ENCODE data around the gene NAV3. TPM values are rescaled to one million over a fixed set of nuclear protein-coding genes. Genes with fewer than 3 reads are reported as not detected.

NAV3 gene
- total and polyA plus RNA-seq, 4 donors = 0.22 to 1.7 (median 0.71) TPM

DNA sequence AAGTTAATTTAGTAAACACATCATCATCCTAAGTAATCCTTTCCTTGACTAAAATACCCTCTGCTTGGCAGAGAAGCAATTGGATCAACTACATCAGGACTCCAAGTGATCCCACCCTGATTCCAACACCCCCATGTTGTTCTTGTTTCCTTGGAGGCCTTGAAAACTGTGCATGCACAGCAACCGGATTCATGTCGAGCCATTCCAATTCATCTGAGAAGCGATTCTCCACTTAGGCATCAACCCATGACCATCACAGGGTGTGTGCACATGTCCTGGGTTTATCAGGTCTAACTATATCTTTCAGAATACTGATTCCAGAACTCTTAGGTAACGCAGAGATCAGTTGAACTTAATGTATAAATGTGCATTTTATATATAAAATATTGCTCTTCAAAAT lies 163.0 kb downstream of the NAV3 start:
- H3K36me3 ChIP-seq (ENCODE audit: control insufficient read depth in 4 of 4, insufficient read depth in 3 of 4, low read depth in 1 of 4, low read length in 3 of 4) = no peaks in the 10 kb centered on the region
- DNase-seq (ENCODE audit: low spot score) = no peak
- no peaks in the 10 kb centered on the region for H3K4me1 ChIP-seq (ENCODE audit: control insufficient read depth in 4 of 4, insufficient read depth in 4 of 4, low read length in 3 of 4)
- no peak overlapping the region for H3K4me3 ChIP-seq (ENCODE audit: low read depth in 1 of 3, low read length in 3 of 3)
- no peak overlapping the region for H3K9ac ChIP-seq (ENCODE audit: low read depth in 1 of 2, low read length in 2 of 2)
- H3K27me3 ChIP-seq (ENCODE audit: control insufficient read depth in 4 of 4, insufficient read depth in 4 of 4, low read length in 3 of 4) = no peaks in the 10 kb centered on the region
- no peak overlapping the region for H3K27ac ChIP-seq (ENCODE audit: low read depth in 1 of 2, low read length in 2 of 2)
- TF ChIP-seq EGR1 (IDR thresholded peaks at IDR 0.05; ENCODE audit: low read depth in 2 of 2) = no peak
- TF ChIP-seq, protein P1, sequence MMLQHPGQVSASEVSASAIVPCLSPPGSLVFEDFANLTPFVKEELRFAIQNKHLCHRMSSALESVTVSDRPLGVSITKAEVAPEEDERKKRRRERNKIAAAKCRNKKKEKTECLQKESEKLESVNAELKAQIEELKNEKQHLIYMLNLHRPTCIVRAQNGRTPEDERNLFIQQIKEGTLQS (IDR thresholded peaks at IDR 0.05) = no peak
- no peak for TF ChIP-seq TAF1 (conservative IDR thresholded peaks at IDR 0.05)
- TF ChIP-seq JUND (IDR thresholded peaks at IDR 0.05) = no peak
- TF ChIP-seq SP1 (IDR thresholded peaks at IDR 0.05) = no peak
- TF ChIP-seq, protein P2, sequence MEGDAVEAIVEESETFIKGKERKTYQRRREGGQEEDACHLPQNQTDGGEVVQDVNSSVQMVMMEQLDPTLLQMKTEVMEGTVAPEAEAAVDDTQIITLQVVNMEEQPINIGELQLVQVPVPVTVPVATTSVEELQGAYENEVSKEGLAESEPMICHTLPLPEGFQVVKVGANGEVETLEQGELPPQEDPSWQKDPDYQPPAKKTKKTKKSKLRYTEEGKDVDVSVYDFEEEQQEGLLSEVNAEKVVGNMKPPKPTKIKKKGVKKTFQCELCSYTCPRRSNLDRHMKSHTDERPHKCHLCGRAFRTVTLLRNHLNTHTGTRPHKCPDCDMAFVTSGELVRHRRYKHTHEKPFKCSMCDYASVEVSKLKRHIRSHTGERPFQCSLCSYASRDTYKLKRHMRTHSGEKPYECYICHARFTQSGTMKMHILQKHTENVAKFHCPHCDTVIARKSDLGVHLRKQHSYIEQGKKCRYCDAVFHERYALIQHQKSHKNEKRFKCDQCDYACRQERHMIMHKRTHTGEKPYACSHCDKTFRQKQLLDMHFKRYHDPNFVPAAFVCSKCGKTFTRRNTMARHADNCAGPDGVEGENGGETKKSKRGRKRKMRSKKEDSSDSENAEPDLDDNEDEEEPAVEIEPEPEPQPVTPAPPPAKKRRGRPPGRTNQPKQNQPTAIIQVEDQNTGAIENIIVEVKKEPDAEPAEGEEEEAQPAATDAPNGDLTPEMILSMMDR (IDR thresholded peaks at IDR 0.05; ENCODE audit: low read depth, low read length, missing input control) = no peak
- no peaks in the 10 kb centered on the region for H3K9me3 ChIP-seq (ENCODE audit: control insufficient read depth in 4 of 4, low read length in 3 of 4)
- WGBS = 60% methylated on average over 4 of the region's 4 CpGs

DNA sequence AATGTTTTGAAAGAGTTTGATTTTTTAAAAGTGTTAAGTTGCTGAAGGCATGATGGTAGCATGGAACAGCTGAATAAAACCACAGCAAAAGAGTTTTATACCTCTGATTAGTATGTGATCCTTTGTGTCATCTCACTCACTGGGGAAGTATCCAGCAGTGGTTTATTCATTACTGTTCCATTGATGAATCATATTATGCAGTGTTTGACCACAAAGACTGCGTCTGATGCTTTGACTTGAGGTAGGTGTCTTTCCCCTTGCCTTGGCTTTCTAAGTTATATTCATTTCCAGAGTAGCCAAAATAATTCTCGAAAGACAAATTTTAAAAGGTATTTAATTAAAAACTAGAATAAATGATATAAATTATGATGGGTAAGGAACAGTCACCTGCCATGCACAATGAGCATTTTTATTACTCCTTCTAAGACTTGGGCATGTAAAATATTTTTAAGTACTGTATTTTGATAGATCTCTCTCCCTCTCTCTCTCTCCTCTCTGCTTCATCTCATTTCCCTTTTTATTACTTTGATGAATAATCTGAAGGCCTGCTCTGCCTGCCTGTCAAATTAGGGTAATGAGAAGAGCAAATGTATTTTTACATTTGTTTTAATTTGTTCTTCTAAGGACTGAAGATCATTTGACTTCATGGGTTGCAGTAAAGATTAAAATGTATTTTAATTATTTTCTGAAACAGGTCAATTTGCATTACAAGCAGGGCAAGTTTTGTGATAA lies 164.9 kb downstream of the NAV3 start:
- no peaks in the 10 kb centered on the region for H3K36me3 ChIP-seq (ENCODE audit: control insufficient read depth in 4 of 4, insufficient read depth in 3 of 4, low read depth in 1 of 4, low read length in 3 of 4)
- WGBS = 69% methylated on average over 2 of the region's 2 CpGs
- no peak overlapping the region for H3K4me3 ChIP-seq (ENCODE audit: low read depth in 1 of 3, low read length in 3 of 3)
- H3K9me3 ChIP-seq (ENCODE audit: control insufficient read depth in 4 of 4, low read length in 3 of 4) = no peaks in the 10 kb centered on the region
- no peak overlapping the region for H3K9ac ChIP-seq (ENCODE audit: low read depth in 1 of 2, low read length in 2 of 2)
- no peaks in the 10 kb centered on the region for H3K4me1 ChIP-seq (ENCODE audit: control insufficient read depth in 4 of 4, insufficient read depth in 4 of 4, low read length in 3 of 4)
- no peak for DNase-seq (ENCODE audit: low spot score)
- no peak overlapping the region for H3K27ac ChIP-seq (ENCODE audit: low read depth in 1 of 2, low read length in 2 of 2)
- TF ChIP-seq, protein P3, sequence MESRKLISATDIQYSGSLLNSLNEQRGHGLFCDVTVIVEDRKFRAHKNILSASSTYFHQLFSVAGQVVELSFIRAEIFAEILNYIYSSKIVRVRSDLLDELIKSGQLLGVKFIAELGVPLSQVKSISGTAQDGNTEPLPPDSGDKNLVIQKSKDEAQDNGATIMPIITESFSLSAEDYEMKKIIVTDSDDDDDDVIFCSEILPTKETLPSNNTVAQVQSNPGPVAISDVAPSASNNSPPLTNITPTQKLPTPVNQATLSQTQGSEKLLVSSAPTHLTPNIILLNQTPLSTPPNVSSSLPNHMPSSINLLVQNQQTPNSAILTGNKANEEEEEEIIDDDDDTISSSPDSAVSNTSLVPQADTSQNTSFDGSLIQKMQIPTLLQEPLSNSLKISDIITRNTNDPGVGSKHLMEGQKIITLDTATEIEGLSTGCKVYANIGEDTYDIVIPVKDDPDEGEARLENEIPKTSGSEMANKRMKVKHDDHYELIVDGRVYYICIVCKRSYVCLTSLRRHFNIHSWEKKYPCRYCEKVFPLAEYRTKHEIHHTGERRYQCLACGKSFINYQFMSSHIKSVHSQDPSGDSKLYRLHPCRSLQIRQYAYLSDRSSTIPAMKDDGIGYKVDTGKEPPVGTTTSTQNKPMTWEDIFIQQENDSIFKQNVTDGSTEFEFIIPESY (IDR thresholded peaks at IDR 0.05) = no peak
- TF ChIP-seq, protein P4, sequence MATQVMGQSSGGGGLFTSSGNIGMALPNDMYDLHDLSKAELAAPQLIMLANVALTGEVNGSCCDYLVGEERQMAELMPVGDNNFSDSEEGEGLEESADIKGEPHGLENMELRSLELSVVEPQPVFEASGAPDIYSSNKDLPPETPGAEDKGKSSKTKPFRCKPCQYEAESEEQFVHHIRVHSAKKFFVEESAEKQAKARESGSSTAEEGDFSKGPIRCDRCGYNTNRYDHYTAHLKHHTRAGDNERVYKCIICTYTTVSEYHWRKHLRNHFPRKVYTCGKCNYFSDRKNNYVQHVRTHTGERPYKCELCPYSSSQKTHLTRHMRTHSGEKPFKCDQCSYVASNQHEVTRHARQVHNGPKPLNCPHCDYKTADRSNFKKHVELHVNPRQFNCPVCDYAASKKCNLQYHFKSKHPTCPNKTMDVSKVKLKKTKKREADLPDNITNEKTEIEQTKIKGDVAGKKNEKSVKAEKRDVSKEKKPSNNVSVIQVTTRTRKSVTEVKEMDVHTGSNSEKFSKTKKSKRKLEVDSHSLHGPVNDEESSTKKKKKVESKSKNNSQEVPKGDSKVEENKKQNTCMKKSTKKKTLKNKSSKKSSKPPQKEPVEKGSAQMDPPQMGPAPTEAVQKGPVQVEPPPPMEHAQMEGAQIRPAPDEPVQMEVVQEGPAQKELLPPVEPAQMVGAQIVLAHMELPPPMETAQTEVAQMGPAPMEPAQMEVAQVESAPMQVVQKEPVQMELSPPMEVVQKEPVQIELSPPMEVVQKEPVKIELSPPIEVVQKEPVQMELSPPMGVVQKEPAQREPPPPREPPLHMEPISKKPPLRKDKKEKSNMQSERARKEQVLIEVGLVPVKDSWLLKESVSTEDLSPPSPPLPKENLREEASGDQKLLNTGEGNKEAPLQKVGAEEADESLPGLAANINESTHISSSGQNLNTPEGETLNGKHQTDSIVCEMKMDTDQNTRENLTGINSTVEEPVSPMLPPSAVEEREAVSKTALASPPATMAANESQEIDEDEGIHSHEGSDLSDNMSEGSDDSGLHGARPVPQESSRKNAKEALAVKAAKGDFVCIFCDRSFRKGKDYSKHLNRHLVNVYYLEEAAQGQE (IDR thresholded peaks at IDR 0.05) = no peak
- TF ChIP-seq GABPA (IDR thresholded peaks at IDR 0.05 in 1 of 2, conservative IDR thresholded peaks at IDR 0.05 in 1 of 2) (no peak), RXRA (IDR thresholded peaks at IDR 0.05) (no peak), HNF4A (conservative IDR thresholded peaks at IDR 0.05) (no peak), YY1 (IDR thresholded peaks at IDR 0.05) (no peak), NR2F2 (IDR thresholded peaks at IDR 0.05) (no peak), HNF4G (IDR thresholded peaks at IDR 0.05) (no peak), SP1 (IDR thresholded peaks at IDR 0.05) (no peak), RAD21 (IDR thresholded peaks at IDR 0.05) (no peak), JUND (IDR thresholded peaks at IDR 0.05) (no peak), EGR1 (IDR thresholded peaks at IDR 0.05; ENCODE audit: low read depth in 2 of 2) (no peak), FOXA2 (IDR thresholded peaks at IDR 0.05) (no peak)
- TF ChIP-seq, protein P1 (IDR thresholded peaks at IDR 0.05) = no peak
- TF ChIP-seq, protein P5, sequence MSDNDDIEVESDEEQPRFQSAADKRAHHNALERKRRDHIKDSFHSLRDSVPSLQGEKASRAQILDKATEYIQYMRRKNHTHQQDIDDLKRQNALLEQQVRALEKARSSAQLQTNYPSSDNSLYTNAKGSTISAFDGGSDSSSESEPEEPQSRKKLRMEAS (IDR thresholded peaks at IDR 0.05) = no peak
- TF ChIP-seq, protein P2 (IDR thresholded peaks at IDR 0.05; ENCODE audit: low read depth, low read length, missing input control) = no peak
- no peaks in the 10 kb centered on the region for H3K27me3 ChIP-seq (ENCODE audit: control insufficient read depth in 4 of 4, insufficient read depth in 4 of 4, low read length in 3 of 4)
